DLD1 (cell line): ENCODE results near the gene LTB4R.

Experiments used
- in situ Hi-C: cut with HindIII; loops from 2 replicates; pipeline ENCODE4 v1.10.0; 2017; ENCODE audit warnings: low sequenced_read_pairs

Gene LTB4R, protein sequence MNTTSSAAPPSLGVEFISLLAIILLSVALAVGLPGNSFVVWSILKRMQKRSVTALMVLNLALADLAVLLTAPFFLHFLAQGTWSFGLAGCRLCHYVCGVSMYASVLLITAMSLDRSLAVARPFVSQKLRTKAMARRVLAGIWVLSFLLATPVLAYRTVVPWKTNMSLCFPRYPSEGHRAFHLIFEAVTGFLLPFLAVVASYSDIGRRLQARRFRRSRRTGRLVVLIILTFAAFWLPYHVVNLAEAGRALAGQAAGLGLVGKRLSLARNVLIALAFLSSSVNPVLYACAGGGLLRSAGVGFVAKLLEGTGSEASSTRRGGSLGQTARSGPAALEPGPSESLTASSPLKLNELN

DNA sequence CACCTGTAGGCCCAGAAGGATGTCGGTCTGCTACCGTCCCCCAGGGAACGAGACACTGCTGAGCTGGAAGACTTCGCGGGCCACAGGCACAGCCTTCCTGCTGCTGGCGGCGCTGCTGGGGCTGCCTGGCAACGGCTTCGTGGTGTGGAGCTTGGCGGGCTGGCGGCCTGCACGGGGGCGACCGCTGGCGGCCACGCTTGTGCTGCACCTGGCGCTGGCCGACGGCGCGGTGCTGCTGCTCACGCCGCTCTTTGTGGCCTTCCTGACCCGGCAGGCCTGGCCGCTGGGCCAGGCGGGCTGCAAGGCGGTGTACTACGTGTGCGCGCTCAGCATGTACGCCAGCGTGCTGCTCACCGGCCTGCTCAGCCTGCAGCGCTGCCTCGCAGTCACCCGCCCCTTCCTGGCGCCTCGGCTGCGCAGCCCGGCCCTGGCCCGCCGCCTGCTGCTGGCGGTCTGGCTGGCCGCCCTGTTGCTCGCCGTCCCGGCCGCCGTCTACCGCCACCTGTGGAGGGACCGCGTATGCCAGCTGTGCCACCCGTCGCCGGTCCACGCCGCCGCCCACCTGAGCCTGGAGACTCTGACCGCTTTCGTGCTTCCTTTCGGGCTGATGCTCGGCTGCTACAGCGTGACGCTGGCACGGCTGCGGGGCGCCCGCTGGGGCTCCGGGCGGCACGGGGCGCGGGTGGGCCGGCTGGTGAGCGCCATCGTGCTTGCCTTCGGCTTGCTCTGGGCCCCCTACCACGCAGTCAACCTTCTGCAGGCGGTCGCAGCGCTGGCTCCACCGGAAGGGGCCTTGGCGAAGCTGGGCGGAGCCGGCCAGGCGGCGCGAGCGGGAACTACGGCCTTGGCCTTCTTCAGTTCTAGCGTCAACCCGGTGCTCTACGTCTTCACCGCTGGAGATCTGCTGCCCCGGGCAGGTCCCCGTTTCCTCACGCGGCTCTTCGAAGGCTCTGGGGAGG, at the start of gene LTB4R:
Gene LTB4R (plus strand): TSS at position 857 of the 959 bp plus-strand sequence. CDS start 4,150 bp downstream, outside the sequence.
- in situ Hi-C loops, result no loop called here

DNA sequence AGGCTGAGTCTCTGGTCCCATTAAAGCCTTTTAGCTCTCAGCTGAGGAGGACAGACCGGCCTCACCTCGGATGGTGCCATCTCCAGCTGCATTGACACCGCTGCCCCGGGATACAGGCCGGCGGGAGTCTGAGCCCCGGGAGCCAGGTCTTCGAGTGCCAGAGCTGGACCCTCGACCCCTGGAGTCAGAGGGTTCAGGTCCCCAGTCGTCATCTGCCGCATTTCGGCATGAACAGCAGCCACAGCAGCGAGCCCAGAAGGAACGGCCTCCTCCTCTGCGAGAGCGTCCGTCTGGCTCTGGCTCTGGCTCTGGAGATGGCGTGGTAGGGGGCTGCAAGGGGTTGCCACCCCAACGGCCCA, 49.4 kb upstream of the LTB4R start:
- in situ Hi-C loops, result no loop called here

DNA sequence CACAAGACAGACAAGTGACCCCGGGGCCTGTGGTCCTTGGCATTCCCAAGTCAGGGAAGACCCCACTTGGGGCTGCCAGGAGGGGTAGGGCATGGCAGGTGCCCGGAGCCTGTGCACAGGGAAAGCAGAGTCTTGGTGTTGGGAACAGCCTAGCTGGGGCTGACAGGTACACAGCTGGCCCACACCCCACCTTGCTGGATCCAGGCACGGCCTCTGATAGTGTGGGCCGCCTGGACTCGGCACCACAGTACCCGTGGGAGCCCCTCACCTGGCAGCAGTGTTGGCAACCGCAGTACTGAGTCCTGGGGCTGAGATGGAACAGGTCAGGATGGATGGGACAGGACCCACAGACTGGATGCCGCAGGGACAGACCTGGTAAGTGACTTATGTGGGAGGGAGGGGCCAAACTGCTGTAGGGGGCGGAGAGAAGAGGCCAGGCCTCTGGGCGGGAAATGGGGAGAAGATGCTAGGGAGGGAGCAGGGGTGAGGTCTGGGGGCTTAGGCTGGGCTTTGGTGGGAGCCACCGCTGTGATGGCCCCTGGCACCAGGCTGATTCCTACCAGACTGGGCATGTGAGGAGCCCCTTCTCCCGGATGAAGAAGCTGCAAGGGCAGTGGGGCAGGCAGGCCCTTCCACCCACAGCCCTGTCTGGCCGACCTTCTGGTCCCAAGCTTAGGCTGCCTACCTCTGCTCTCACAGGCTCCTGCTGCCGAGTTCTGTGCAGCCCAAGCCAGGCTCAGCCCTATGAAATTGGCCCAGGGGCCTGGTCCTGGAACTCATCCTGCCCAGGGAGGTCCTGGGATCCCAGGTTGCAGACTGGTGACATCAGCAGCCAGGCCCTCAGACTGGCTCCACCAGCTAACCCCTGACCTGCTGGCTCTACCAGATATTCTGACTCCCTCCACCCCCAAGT, 48.2 kb upstream of the LTB4R start, which contains the start of gene TGM1:
Gene TGM1 (minus strand): TSS at position 357 of the 913 bp plus-strand sequence. CDS start 825 bp downstream, outside the sequence.
- in situ Hi-C loops, result no loop called here

DNA sequence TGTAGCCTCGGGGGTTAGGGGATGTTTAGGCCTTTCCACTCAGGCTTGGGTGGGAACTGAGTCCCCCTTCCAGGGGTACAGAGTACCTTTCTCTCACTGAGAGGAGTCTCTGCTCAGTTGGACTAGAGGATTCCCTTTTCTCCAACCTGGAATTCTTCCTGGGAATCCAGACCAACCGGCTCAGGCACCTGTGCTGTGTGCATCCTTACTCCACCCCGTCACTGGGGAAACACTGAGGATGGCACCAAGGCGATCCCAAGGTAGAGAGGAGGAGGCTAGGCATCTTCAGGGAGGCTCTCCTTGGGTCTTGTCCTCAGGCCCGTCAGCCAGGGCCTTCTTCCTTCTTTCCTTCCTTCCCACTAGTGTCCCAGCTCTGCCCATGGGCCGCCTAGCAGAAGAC, 47.5 kb upstream of the LTB4R start:
- in situ Hi-C loops, result no loop called here

DNA sequence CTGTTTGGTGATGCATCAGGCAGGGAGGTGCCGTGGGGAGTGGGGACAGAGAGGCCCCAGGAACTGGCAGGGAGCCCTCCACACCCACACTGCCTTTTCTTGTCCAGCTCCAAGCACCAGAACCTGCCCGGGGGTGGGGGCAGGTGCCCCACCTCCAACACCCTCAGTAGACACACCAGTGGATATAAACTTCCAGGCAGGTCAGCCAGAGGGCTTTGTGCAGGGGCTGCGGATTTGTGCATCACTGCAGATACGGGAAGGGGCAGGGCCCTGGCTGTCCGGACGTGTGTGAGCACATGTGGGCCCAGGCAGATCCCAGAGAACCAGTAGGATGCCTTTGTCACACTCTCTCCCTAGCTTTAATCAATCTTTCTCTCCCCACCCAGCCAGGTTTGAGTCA, 47.0 kb upstream of the LTB4R start:
- in situ Hi-C loops, result no loop called here

DNA sequence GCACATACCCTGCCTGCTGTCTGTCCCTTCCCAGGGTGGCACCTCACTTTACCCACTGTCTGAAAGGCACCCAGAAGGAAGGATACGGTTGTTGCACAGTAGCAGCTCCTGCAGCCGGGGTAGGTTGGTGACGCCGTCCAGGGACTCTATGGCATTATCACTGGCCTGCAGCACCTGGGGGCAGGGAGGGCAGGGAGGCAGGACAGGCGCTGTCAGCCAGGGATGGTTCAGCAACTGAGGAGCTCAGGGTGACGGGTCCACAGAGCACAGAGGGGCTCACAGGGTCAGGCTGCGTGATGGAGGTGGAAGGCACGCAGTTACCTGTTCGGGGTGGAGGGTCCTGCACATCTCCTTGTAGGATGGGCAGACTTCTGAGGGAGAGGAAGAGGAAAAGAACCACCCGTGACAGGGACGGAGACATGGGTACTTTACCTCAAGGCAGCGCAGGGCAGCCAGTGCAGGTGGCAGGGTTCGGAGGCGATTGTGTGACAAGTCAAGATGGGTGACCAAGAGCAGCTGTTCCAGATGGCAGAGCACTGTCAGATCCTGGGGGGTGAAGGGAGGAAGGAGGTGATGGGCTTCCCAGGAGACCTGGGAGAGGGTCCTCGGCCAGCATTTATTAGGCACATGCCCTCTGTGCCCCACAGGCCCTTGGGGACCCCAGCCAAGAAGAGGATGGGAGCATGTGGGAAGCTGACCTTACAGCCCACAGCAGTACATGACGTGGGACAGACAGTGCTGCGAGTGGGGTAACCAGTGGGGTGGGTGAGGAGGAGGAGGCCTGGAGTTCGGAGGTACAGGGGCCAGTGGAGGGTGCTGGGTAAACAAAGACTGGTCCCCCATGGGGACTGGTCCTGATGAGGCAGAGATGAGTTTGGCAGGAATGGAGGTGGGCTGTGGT, 44.7 kb upstream of the LTB4R start:
- in situ Hi-C loops, result no loop called here

DNA sequence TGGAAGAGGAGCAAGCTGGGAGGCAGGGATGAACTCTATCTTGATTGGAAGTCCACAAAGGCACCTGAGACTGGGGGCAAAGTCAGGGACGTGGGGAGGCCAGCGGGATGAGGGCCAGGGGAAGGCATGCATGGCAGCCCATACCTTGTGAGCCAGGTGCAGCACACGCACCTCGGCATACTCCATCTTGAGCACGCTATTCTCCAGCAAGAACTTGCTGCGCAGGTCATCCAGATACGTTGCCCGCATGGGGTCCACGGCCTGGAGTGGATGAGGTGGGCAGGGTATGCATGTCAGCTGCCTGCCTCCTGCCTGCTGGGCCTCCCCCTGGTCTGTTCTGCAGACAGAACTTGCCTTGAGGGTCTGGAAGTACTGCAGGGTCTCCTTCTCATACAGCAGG, 43.8 kb upstream of the LTB4R start:
- in situ Hi-C loops, result no loop called here

DNA sequence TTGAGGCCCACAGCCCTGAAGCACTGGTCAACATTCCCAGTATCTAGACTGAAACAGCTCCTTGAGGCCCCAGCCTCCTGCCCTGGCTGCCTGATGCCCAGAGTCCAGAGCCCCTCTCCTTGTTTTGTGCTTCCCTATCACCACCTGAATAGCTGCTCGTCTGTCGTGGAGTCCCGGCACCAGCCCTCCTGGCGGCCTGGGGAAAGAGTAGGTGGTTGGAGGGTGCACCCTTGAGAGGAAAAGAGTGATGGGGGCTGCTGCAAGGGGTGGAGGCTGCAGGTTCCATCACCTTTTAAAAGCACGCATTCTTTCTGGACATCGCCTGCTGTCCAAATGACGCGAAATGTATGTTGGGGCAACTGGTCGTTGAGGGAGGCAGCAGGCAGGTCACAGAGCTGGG, 43.1 kb upstream of the LTB4R start:
- in situ Hi-C loops, result no loop called here

DNA sequence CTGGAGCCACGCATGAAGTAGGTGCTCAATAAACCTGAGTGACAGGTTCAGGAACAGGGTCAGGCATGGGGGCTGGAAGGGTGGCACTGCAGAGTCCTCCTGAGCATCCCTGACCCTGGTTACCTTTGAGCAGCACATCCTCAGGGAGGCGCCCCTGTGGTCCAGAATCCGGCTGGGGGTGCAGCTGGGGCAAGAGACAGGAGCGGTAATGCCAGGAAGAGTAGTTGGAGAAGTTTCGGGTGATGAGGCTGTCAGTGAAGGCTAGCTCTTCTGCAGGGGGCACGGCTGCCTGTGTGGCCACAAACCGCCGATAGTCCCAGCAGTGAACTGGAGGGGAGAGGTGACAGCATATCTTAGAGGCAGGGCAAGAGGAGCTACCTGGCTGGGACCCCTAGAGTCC, 41.9 kb upstream of the LTB4R start:
- in situ Hi-C loops, result no loop called here

DNA sequence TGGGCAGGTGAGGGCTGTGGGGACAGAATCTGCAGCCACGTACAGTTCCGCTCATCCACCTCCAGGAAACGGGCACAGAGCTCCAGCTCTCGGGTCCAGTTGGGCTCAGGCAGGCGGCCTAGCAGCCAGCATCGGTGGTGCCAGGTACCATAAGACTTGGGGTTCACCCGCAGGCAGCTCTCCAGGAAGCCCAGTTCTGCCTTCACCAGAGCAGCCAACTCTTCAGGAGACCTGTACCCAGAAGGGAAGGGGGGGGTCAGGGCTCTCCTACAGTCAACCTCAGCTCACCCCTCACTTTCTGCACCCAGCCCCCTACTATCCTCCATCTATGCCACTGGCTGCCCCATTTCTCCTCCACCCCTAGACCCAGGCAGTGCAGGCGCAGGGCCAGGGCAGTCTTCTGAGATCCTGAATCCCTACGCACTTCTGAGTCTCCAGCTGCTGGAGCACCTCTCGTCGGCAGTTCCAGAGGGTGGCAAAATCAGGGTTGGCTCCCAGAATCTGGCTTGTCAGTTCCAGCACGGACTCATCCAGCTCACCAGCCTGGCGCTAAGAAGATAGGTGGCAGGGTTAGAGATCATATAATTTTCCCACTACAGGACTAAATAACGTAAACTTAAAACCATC, 41.3 kb upstream of the LTB4R start:
- in situ Hi-C loops, result no loop called here

DNA sequence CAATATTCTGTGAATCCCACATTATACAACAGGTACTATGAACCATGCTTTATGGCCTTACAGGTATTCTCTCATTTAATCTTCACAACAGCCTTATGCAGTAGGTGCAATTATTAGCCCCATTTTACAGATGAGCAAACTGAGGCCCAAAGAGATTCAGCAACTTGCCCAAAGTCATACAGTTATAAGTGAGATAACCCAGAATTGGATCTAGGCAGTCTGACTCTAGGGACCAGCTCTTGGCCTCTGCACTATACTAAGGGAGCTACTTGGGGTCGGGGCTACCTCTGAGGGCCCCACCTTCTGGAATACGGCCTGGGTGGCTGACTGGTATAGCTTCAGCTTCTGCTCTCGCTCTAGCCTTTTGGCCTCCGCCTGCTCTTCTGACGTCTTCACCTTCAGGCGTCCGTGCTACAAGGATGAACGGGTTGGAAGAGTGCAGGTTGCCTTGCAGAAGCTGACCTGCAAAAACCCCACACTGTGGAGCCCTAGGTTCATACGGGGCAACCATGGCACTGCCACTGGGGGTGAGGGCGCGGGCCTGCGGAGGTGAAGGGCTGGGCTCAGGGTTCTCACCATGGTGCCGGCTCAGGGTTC, 40.7 kb upstream of the LTB4R start:
- in situ Hi-C loops, result no loop called here

DNA sequence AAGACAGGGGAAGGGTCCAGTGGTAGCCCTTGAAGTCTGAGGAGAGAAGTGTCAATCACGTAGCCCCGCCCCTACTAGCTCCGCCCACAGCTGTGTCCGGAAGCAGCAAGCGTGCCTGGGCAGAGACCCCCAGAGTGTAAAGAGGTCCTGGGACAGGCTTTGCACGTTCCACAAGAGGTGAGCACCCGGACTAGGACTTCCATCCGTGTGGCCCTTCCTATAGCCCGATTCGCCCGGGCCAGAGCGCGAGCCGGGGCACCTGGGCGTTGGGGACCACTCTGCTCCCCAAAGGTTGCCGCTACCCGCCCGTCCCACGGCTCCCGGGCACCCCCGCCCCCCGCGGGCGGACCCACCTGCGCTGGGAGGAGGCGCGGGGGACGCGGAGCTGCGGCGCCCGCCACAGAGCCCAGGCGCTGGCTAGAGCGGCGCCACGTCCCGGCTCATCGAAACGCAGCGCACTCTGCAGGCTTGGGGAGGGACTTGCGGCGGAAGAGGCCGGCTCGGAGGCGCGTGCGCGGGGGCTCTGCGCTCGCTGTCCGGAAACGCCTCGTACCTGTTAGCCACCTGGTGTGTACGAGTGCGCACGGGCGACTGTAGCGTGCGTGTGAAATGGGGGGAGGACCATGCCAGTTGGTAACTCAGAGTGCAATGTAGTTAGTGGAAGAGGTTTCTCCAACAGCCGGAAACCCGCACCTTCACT, 40.0 kb upstream of the LTB4R start, which contains the start of gene RABGGTA:
Gene RABGGTA (minus strand): TSS at position 464 of the 700 bp plus-strand sequence. CDS start 482 bp downstream, outside the sequence.
- in situ Hi-C loops, result no loop called here

DNA sequence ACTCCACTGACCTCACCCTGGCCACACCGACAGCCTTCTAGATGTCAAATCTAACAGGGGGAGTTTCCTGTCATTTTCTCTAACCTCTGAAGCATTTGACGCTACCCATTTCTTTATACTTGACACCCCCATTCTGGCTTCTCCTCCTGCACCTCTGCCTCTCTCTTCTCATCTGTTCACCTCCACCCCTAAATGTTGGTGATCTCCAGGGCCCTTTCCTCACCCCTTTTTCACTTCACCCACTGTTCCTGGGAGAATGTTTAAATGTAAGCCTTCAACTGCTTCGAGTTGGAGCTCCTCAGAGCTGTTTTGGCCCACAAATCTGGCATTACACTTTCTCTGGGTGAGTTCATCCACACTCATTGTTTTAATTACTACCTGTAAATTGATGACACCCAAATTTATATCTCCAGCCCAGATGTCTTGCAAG, 39.5 kb upstream of the LTB4R start:
- in situ Hi-C loops, result no loop called here

DNA sequence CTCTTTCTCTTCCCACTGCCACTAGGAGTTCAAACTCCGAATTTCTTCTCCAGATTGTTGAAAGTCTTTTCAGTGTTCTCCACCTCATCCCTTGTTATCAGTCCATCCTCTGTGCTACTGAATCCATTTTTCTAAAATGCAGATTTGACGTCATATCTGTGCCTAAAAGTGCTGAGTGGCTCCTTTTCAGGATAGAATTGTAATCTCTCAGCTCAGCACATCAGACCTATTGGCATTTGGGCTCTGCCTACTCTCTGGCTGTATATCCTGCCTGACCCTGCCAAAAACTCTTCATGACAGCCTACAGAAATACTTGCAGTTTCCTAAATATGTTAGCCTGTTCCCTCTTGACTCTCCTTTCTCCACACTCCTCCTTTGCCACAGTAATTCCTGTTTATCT, 38.8 kb upstream of the LTB4R start:
- in situ Hi-C loops, result no loop called here

DNA sequence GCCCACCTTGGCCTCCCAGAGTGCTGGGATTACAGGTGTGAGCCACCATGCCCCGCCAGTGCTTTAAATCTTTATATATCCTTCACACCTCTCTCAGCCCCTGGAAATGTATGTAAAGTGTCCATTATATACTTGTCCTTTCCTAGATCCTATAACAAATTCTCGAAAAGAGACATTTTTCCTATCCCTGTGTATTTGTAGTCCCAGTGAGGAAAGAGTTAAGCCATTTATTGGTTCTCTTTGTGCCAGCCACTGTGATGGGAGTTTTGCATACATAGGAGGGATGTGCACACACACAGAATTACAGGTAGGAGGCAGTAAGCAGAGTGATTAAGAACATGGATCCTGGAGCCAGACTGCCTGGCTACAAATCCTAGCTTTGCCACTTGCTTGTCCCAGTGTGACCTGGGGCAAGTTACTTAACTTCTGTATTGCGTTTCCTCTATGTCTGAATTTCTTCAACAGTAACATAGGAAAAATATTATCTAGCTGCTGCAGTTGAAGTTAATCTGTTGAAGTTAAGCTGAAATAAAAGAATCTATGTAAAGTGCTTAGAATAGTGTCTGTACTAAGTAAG, 37.8 kb upstream of the LTB4R start:
- in situ Hi-C loops, result no loop called here

DNA sequence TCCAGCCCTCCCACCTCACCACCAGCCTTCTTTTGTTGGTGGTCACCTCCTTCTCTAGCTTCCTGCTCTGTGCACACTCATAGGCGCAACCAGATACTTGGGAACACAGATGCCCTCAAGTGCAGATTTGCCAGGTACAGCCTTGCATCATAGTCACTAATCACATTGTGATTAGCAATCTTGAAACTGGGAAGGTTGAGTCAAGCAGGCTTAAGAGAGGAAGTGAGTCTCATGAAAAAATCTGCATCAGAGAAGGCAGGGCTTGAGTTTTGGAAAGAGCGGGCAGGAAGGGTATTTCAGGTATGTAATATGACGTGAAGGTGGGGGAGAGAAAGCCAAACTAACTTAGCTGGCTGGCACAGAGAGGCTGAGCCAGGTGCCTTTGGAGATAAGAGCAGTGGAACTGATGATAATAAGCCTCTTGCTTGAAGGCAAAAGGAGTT, 37.2 kb upstream of the LTB4R start:
- in situ Hi-C loops, result no loop called here

DNA sequence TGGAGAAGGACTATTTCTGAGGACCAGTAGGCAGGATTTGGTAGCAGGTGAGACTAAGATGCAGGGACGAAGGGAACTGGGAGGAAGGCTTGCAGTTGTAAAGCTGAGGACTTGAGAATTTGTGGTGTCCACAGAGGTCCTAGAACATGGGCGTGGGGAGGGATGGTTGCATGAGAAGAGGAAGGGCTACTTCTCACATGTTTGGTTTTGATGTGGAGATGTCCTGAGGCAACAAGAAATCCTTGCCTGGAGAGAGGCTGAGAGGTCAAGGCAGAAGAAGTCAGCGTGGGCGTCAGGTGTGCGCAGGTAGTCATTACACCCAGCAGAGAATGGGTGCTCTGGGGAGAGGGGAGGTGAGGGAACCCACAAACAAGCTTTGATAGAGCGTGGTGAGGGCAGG, 34.2 kb upstream of the LTB4R start:
- in situ Hi-C loops, result loop anchor here (5.0 kb wide), 1 partner anchor 60 kb away; the partner anchor contains the start of genes ADCY4 and RIPK3
